GM19468 (cell line): ENCODE data around the gene BEND6.

Experiments used
- ATAC-seq: cut with Tn5 transposase; IDR thresholded peaks from one replicate; pipeline ENCODE4 v1.9.1; 2021; ENCODE audit warnings: mild to moderate bottlenecking, moderate library complexity, moderate number of reproducible peaks; ENCODE audit not compliant: unreplicated experiment; ENCODE audit errors: extremely low read depth

The BEND6 gene

GRCh38 chr6:56938649-56939191 lies 16.2 kb upstream of the BEND6 start:
- no peak for ATAC-seq

GRCh38 chr6:56940463-56940862 lies 14.4 kb upstream of the BEND6 start:
- ATAC-seq: no peak

GRCh38 chr6:56940977-56941376 lies 13.9 kb upstream of the BEND6 start:
- no peak for ATAC-seq

GRCh38 chr6:56944661-56945060 lies 10.2 kb upstream of the BEND6 start:
- ATAC-seq: no peak

GRCh38 chr6:56946368-56946767 lies 8.5 kb upstream of the BEND6 start:
- ATAC-seq: no peak

GRCh38 chr6:56947924-56948323 lies 7.0 kb upstream of the BEND6 start:
- no peak for ATAC-seq

GRCh38 chr6:56949265-56949664 lies 5.6 kb upstream of the BEND6 start:
- ATAC-seq: no peak

- no peak for ATAC-seq
Measured at GRCh38 chr6:56949925-56950495, 4.9 kb upstream of the BEND6 start.

- no peak for ATAC-seq
Measured at GRCh38 chr6:56951049-56951831, 3.7 kb upstream of the BEND6 start.

GRCh38 chr6:56953597-56954402 lies 1.1 kb upstream of the BEND6 start:
- ATAC-seq: no peak

GRCh38 chr6:56955171-56956155 lies 556 bp downstream of the BEND6 start:
- ATAC-seq: peak; percentile 51

GRCh38 chr6:56956491-56956890 lies 1.6 kb downstream of the BEND6 start:
- no peak for ATAC-seq

GRCh38 chr6:56957856-56958255 lies 2.9 kb downstream of the BEND6 start:
- no peak for ATAC-seq

- ATAC-seq: no peak
Measured at GRCh38 chr6:56958481-56958880, 3.6 kb downstream of the BEND6 start.

- no peak for ATAC-seq
Measured at GRCh38 chr6:56959094-56959493, 4.2 kb downstream of the BEND6 start.

- ATAC-seq: no peak
Measured at GRCh38 chr6:56959938-56960337, 5.0 kb downstream of the BEND6 start.

- no peak for ATAC-seq
Measured at GRCh38 chr6:56961151-56961550, 6.2 kb downstream of the BEND6 start.

GRCh38 chr6:56962441-56962840 lies 7.5 kb downstream of the BEND6 start:
- no peak for ATAC-seq

- ATAC-seq: no peak
Measured at GRCh38 chr6:56963043-56963442, 8.1 kb downstream of the BEND6 start.

- ATAC-seq: no peak
Measured at GRCh38 chr6:56963793-56964192, 8.9 kb downstream of the BEND6 start.
